GM12878 (cell line): Measurements from ENCODE around the gene GAS2L2.

Experiments used
- EZH2 ChIP-seq: IDR thresholded peaks from 2 replicates; pipeline ENCODE4 v1.6.1; 2012; ENCODE audit warnings: low read depth, mild to moderate bottlenecking, control low read depth, inconsistent platforms, low read length, borderline replicate concordance; ENCODE audit not compliant: control insufficient read depth
- POLR2AphosphoS5 ChIP-seq: IDR thresholded peaks from 2 replicates; pipeline ENCODE4 v1.6.1; 2011; ENCODE audit warnings: mild to moderate bottlenecking, low read length, inconsistent platforms
- TF ChIP-seq, protein P1 (sequence below): IDR thresholded peaks from 2 replicates; pipeline ENCODE4 v1.6.1; 2011; ENCODE audit warnings: low read depth, low read length, improper control_type of control experiment, borderline replicate concordance
- TF ChIP-seq, protein P2 (sequence below): fragments of 450-650 bp; IDR thresholded peaks from 2 replicates; pipeline ENCODE4 v1.6.1; 2017; ENCODE audit warnings: mild to moderate bottlenecking, moderate library complexity

DNA sequence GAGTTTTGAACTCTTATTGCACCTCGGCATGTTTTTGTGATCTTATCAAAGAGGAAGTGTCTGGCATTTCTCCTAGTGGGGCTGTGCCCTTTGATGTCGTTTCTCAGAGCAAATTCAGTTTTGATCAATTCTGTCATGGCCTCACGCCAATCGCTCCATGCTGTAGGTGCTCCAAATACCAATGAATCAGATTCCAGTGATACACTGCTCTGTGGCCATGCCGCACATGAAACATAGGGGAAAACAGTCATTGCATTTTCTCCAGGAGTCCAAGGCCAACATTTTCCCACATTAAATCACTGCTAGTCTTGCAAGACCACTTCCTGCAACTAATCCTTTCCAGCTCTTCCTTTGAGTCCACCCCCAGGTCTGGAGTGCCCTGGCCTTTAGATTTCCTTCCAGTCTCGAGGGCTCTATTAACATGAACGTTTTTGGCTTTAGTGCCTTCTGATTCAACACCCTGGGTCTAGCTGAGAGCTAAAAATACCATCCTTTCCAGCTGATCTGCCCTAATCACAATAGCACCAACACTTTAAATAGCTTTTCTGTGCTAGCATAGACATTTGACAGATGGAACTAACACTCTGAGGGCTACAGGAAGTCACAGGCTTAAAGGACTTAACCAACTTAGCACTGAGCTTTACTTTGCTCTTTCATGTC is 39.8 kb downstream of the GAS2L2 start:
- TF ChIP-seq EZH2 = no peak
- TF ChIP-seq POLR2AphosphoS5 = no peak
- TF ChIP-seq, protein P1, sequence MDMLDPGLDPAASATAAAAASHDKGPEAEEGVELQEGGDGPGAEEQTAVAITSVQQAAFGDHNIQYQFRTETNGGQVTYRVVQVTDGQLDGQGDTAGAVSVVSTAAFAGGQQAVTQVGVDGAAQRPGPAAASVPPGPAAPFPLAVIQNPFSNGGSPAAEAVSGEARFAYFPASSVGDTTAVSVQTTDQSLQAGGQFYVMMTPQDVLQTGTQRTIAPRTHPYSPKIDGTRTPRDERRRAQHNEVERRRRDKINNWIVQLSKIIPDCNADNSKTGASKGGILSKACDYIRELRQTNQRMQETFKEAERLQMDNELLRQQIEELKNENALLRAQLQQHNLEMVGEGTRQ = no peak
- TF ChIP-seq, protein P2, sequence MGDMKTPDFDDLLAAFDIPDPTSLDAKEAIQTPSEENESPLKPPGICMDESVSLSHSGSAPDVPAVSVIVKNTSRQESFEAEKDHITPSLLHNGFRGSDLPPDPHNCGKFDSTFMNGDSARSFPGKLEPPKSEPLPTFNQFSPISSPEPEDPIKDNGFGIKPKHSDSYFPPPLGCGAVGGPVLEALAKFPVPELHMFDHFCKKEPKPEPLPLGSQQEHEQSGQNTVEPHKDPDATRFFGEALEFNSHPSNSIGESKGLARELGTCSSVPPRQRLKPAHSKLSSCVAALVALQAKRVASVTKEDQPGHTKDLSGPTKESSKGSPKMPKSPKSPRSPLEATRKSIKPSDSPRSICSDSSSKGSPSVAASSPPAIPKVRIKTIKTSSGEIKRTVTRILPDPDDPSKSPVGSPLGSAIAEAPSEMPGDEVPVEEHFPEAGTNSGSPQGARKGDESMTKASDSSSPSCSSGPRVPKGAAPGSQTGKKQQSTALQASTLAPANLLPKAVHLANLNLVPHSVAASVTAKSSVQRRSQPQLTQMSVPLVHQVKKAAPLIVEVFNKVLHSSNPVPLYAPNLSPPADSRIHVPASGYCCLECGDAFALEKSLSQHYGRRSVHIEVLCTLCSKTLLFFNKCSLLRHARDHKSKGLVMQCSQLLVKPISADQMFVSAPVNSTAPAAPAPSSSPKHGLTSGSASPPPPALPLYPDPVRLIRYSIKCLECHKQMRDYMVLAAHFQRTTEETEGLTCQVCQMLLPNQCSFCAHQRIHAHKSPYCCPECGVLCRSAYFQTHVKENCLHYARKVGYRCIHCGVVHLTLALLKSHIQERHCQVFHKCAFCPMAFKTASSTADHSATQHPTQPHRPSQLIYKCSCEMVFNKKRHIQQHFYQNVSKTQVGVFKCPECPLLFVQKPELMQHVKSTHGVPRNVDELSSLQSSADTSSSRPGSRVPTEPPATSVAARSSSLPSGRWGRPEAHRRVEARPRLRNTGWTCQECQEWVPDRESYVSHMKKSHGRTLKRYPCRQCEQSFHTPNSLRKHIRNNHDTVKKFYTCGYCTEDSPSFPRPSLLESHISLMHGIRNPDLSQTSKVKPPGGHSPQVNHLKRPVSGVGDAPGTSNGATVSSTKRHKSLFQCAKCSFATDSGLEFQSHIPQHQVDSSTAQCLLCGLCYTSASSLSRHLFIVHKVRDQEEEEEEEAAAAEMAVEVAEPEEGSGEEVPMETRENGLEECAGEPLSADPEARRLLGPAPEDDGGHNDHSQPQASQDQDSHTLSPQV = no peak
